CD4-positive, alpha-beta T cell treated with Interleukin-15 for 4 hours (primary cell): ENCODE data around the gene ISL2.

Source experiments
- DNase-seq: peaks from one replicate; pipeline ENCODE4 v3.0.0-alpha.2; 2020; ENCODE audit warnings: low spot score

Gene ISL2

DNA sequence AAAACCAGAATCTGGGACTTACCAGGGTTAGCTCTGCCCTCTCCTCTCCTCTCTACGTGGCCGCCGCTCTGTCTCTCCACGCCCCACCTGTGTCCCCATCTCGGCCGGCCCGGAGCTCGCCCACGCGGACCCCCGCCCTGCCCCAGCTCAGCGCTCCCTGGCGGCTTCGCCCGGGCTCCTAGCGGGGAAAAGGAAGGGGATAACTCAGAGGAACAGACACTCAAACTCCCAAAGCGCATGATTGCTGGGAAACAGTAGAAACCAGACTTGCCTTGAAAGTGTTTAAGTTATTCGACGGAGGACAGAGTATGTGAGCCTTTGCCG, 5.4 kb downstream of the ISL2 start:
- no peak for DNase-seq

- no peak for DNase-seq
These were observed 6.0 kb downstream of the ISL2 start for GRCh38 chr15:76342382-76343201.

GRCh38 chr15:76343313-76343996, 6.9 kb downstream of the ISL2 start:
- no peak for DNase-seq

GRCh38 chr15:76344893-76345582, 8.5 kb downstream of the ISL2 start:
- DNase-seq = no peak

DNA sequence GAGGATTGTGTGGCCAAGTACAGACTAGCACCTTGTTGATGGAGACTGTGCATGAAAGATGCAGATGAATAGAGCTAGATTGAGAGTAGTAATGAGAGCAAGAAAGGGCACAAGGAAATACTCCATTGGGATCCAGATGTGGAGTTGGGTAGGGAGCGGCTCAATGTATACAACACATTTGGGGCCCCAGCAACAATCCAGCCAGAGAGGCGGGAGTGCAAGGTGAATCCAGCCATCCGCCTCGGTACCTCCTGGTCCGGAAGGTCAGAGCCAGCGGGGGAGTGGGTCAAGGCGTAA, 9.0 kb downstream of the ISL2 start:
- DNase-seq = no peak

DNA sequence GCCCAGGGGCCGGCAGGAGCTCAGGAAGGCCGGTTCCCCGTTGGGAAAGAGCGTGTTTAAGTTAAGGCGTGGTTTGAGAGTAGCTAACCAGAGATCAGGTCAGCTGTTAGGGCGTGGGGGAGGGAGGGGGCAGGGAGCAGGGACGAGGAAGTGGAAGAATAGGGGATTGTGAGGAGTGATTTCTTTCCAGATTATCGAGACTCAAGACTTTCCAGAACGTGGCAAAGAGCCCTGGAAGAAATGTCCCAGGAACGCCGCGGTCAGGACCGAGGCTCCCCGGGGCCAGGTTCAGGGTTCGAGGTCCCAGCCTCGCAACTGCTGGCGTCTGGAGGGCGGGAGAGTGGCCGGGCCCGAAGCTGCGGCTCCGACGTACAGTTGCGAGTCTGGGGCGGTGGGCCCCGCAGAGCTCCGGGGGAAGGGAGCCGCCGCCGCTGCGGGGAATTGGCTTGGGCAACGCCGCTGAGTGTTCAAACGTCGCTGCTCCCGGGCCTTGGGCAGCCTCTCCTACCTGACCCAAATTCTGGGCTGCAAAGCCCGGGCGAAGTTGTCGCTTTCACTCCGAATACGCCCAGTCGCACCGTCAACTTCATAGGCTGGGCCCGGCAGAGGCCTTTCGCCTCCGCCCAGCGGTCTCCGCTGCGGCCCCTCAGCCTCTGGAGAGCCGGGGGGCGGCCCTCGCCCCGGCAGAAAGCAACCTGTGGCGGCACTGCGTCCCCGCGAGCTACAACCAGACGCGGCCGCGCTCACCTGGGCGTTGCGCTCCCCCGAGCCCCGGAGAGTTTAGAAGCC, 9.5 kb downstream of the ISL2 start:
- DNase-seq = no peak

DNA sequence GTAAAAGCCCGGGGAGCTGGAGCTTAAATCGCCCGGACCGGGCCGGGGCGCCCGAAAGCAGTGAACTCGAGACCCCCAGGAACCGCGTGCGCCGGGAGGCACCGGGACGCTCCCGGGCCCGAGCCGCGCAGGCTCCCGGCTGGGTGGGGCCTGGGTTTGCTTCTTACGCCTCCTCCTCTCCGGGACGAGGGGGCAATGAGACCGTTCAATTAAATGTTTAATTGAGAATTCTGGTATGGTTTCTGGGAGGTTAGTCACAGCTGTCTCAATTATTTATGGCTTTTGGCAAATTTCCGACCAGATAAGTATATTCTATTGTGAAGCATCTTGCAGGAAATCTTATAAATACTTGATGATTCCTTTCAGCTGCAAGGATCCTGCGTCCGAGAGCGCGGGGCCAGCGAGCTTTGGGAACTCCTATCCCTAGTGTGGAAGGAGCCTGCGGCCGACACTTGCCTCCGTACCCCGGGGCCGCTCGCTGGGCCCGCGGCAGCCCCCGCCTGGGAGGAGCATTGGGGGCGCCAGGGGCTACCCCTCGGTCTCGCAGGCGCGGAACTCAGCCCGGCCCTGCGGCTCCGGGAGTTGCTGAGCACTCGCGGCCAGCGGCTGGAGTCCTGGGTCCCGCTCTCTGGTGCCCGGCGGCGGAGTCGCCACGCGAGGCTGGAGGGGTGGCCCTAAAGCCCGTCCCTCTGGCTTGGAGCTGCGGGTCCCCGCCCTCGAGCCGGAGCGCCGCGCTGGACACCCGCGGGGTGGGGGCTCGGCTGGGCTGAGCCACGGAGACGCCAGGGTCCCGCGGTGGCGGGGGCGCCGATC, 10.3 kb downstream of the ISL2 start:
- no peak for DNase-seq

- no peak for DNase-seq
These were observed 11.0 kb downstream of the ISL2 start for GRCh38 chr15:76347482-76348055.

DNA sequence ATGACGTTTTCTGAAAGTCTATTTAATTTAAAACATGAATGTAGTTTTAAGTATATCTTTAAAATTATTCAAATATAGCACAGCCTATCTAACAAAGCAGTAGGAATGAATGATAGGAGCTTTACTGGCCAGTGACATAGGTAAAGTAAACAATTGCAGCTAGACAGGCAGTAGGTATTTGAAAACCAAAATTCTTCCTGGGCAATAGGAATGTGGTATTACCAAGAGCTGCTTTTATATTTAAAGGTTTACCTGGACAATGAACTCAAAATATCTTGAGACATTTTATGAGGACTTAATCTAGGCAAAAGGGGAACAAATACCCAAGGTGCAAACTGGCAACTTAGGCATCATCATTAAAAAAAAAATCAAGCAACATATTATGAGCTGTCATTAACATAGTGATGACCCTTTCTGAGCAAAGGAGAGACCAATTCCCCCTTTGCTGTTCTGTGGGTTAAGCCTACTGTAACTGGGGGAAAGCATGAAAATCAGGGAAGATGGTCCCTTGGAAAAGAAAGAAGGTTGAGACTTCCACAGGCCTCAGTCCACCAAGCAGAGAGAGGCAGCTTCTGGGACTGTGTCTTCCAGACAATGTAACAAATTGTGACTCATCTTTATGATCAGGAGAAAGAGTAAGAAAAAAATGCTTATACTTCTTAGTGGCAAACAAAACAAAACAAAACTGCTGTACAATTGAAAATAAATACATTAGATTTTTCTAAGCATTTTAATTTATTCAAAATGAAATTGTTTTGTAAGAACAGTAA, 12.9 kb downstream of the ISL2 start:
- DNase-seq = no peak

DNA sequence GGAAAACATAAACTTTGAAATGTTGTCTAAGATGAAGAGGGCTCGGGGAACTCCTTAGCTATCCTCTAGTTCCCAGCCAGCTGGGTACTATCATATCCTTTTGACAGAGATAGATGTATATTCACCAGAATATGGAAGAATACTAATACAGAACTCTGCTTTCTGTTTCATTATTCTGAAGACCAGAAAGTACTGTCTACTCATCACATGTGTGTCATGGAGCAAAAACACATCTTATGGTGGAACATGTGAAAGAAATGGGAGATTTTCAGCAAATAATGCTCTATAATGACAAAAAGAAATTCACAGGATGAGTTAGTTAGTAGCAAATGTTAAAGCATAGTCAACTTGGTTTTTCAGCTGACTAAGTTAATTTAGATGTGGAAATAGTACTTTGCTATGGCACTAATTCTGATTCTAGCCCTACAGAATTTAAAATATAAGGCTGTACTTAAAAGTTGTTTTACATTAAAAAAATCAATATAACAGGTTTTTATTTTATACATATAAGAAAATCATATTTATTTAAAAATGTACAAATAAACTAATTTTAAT, 16.5 kb downstream of the ISL2 start:
- no peak for DNase-seq

DNA sequence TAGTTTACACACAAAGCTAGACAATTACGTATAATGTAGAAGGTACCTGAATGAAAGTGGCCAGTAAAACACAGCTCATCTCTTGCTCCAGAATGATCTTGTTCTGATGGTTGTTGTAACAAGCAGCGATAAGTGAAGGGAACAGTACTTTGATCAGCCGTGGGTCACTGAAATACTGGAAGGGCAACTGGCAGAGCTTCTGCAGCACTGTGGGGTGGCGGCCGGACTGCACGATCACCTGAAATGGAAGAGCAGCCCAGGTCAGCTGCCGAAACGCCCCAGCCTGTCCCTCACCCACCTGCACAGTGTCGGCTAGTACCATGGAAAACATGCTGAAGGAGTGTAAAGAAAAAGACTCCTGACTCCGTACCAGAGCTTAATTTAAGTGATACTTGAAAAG, 17.3 kb downstream of the ISL2 start:
- no peak for DNase-seq

DNA sequence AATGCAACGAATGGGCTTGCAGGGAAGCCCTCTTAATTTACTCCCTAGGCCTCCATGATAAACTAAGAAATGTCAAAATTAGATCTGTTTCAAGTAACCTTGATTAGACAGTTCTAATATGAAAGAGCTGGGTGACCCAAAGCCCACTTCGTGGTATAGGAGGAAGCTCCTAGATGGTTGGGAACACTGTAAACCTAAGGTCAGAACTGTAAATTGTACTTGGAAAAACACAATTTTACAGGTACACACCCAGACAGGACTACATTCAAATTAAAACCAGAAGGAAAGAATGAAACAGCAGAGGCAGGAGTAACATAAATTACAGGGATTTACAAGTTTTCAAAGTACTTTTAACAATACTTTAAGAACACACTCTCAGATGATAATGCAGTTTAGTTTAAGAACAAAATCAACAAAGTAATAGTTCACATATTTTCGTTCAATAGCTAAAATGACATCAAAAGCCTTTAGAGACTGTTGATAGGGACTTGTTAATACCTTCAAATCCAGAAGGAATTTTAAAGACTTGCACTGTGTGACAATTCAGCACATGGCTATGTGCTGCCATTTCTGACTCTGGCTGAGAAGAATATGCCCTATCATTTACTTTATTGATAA, 18.4 kb downstream of the ISL2 start:
- no peak for DNase-seq

GRCh38 chr15:76358453-76358852, 21.9 kb downstream of the ISL2 start:
- no peak for DNase-seq

DNA sequence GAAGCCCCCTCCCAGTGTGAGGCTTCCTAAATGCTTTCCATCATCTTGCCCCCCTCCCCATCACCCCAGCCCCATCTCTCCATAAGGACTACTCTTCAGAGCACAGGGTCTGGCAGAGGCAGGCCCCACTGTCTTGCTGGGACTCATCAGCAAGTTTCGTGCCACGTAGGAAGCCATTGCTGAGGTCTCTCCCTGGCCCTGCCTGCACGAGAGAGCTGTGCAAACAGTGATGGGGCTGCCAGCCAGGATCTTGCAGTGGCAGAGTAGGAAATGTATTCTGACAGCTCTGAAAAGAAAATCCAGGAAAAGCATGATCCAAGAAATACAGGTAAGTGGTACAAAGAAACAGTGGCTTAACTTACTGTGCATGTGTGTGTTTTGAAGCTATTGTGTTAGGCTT, 22.6 kb downstream of the ISL2 start:
- no peak for DNase-seq

DNA sequence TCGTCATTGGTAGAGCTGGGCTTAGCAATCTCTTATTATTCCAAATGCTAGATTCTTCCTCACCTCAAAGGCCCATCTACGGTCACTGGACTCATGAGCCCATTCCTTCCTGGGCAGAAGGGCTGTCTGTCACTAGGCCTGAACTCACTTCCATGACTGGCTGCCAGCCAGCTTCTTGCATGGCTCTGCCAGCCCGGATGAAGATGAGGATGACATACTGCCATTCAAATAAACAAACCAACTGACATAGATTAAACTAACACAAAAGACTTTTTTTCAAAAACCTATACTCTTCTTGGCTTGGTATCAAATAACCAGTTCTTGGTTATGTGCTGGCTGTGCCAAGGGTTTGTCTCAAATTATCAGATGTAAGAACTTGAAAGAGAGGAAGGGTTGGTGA, 23.8 kb downstream of the ISL2 start:
- no peak for DNase-seq

- no peak for DNase-seq
These were observed 26.7 kb downstream of the ISL2 start for GRCh38 chr15:76363251-76363650.

DNA sequence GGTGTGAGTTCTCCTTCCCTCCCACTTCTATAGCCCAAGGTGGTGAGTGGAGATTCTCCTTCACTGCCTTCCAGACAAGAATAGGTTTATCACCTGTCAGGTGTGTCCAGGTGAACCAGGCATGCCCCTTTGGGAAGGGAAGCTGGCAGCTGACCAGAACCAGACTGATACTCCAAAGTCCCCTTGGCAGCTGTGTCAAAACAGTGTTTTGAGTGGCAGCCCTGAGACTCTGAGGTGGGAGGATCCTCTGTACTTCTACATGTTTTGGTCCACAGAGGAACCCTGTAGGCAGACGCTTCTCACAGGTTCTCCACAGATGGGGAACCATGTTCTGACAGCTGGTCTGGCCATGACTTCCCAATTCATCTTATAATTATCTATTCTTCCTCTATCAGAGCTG, 30.1 kb downstream of the ISL2 start:
- DNase-seq = no peak

DNA sequence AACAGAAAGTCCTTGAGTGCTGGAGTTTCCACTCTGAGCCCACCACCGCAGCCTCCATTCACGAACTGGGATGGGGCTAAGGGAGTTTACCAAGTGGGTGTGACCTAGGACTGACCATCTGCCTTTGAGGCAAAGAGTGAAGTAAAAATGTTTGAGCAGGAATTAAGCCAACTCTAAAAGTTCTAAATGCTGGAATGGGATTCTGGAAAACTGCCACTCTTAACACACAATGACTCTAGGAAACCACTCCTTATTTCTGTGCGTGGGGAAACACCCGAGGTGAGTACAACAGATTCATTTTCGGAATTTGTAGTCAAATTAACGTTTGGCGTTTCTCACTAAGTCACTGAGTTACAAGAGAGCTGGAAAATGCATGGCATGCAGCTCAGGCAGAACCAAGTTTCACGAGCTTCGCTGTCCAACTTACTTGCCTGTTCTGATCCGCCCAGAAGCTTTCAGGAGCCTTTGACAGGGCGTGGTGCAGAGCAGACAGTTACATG, 31.6 kb downstream of the ISL2 start:
- no peak for DNase-seq

- no peak for DNase-seq
These were observed 39.5 kb downstream of the ISL2 start for GRCh38 chr15:76376029-76376428.

DNA sequence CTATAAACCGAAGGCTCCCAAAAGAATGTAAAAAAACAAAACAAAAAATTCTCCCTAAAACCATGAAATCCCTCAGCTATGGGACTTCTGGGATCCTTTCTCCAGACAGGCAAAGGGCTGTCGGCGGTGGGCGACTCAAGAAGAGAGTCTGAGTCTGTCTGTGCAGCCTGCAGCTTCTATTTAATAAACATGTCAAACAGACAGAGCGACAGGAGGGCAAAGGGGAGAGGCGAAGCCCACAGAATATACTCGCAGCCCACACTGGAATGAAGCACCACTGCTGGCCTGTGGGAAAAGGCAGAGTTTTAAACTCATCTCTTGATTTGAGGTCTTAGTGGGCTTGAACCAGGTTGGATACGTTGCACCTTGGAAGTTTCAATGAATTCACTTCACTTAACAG, 40.2 kb downstream of the ISL2 start:
- no peak for DNase-seq
